ENCODE data around the gene PLD5. TPM values are rescaled to one million over a fixed set of nuclear protein-coding genes. Genes with fewer than 3 reads are reported as not detected.
A peak's percentile ranks its signal among the peaks of the same experiment; 100 is the strongest.

The PLD5 gene
- total RNA-seq, 2 donors from 2014 or later = 0.05 to 1.0 TPM

- peak; percentile 42 for DNase-seq (ENCODE audit: low spot score)
- Histone ChIP-seq H3K4me3 (no peak overlapping the region), H3K9me3 (no peaks in the 10 kb centered on the region), H3K36me3 (no peaks in the 10 kb centered on the region), H3K4me1 (replicated peaks) (peaks cover 8% of the 10 kb centered on the region), H3K27ac (peak overlapping the region; percentile 21 to 82), H3K27me3 (replicated peaks; ENCODE audit: insufficient read depth) (no peaks in the 10 kb centered on the region)
- intact Hi-C loops (cut with DNase I) = no loop called here
- WGBS = 32% methylated on average over 6 of the region's 6 CpGs
- TF ChIP-seq POLR2A (IDR thresholded peaks at IDR 0.05) (no peak), CTCF (IDR thresholded peaks at IDR 0.05) (no peak), POLR2AphosphoS5 (IDR thresholded peaks at IDR 0.05) (no peak)
Measured at GRCh38 chr1:242242983-242243382, 281.5 kb downstream of the PLD5 start.

- no peak for TF ChIP-seq POLR2A (IDR thresholded peaks at IDR 0.05)
- TF ChIP-seq CTCF (IDR thresholded peaks at IDR 0.05) = no peak
- TF ChIP-seq POLR2AphosphoS5 (IDR thresholded peaks at IDR 0.05) = no peak
- intact Hi-C loops (cut with DNase I) = no loop called here
- Histone ChIP-seq H3K27ac (peak overlapping the region in 1 of 2 donors; percentile 82), H3K4me3 (no peak overlapping the region), H3K4me1 (replicated peaks) (peaks cover 8% of the 10 kb centered on the region), H3K9me3 (no peaks in the 10 kb centered on the region), H3K36me3 (no peaks in the 10 kb centered on the region), H3K27me3 (replicated peaks; ENCODE audit: insufficient read depth) (no peaks in the 10 kb centered on the region)
- DNase-seq (ENCODE audit: low spot score) = no peak
- WGBS = 90% methylated on average over 6 of the region's 6 CpGs
Measured at GRCh38 chr1:242241936-242242335, 282.6 kb downstream of the PLD5 start.

- H3K9me3 ChIP-seq = no peaks in the 10 kb centered on the region
- no peak overlapping the region for H3K4me3 ChIP-seq
- H3K27me3 ChIP-seq (replicated peaks; ENCODE audit: insufficient read depth) = no peaks in the 10 kb centered on the region
- DNase-seq (ENCODE audit: low spot score) = no peak
- peak overlapping the region in 1 of 2 donors; percentile 47 for H3K27ac ChIP-seq
- no peaks in the 10 kb centered on the region for H3K36me3 ChIP-seq
- TF ChIP-seq POLR2AphosphoS5 (IDR thresholded peaks at IDR 0.05) (peak; percentile 49), CTCF (IDR thresholded peaks at IDR 0.05) (no peak), POLR2A (IDR thresholded peaks at IDR 0.05) (no peak)
- intact Hi-C loops (cut with DNase I) = no loop called here
- WGBS = 80% methylated on average over 6 of the region's 6 CpGs
- peaks cover 8% of the 10 kb centered on the region for H3K4me1 ChIP-seq (replicated peaks)
Measured at GRCh38 chr1:242240691-242241090, 283.8 kb downstream of the PLD5 start.

- Histone ChIP-seq H3K9me3 (no peaks in the 10 kb centered on the region), H3K36me3 (no peaks in the 10 kb centered on the region), H3K4me3 (no peak overlapping the region), H3K27me3 (replicated peaks; ENCODE audit: insufficient read depth) (no peaks in the 10 kb centered on the region), H3K4me1 (replicated peaks) (peaks cover 8% of the 10 kb centered on the region), H3K27ac (peak overlapping the region in 1 of 2 donors; percentile 47)
- WGBS = 30% methylated on average over 4 of the region's 4 CpGs
- TF ChIP-seq POLR2A (IDR thresholded peaks at IDR 0.05) (no peak), CTCF (IDR thresholded peaks at IDR 0.05) (no peak), POLR2AphosphoS5 (IDR thresholded peaks at IDR 0.05) (no peak)
- intact Hi-C loops (cut with DNase I) = no loop called here
- no peak for DNase-seq (ENCODE audit: low spot score)
Measured at GRCh38 chr1:242240077-242240476, 284.4 kb downstream of the PLD5 start.

GRCh38 chr1:242239398-242239797 lies 285.1 kb downstream of the PLD5 start:
- no peaks in the 10 kb centered on the region for H3K27me3 ChIP-seq (replicated peaks; ENCODE audit: insufficient read depth)
- peak; percentile 20 for TF ChIP-seq POLR2AphosphoS5 (IDR thresholded peaks at IDR 0.05)
- no peak for TF ChIP-seq CTCF (IDR thresholded peaks at IDR 0.05)
- TF ChIP-seq POLR2A (IDR thresholded peaks at IDR 0.05) = no peak
- 41% methylated on average over 7 of the region's 7 CpGs for WGBS
- H3K36me3 ChIP-seq = no peaks in the 10 kb centered on the region
- H3K27ac ChIP-seq = no peak overlapping the region
- no peaks in the 10 kb centered on the region for H3K9me3 ChIP-seq
- no peak overlapping the region for H3K4me3 ChIP-seq
- peaks cover 6% of the 10 kb centered on the region for H3K4me1 ChIP-seq (replicated peaks)
- intact Hi-C loops (cut with DNase I) = no loop called here
- DNase-seq (ENCODE audit: low spot score) = no peak
